WERI-Rb-1 (cell line): ENCODE measurements around the gene OLFML2A.

ENCODE experiments used
- DNase-seq: peaks from one replicate; pipeline ENCODE4 v3.0.0-alpha.2; 2020
- H3K27ac ChIP-seq: fragments of 250-450 bp; sonication (Bioruptor Pico); 2 replicates; pipeline ENCODE4 v1.5.1; 2020; ENCODE audit warnings: mild to moderate bottlenecking, moderate library complexity
- H3K27me3 ChIP-seq: fragments of 250-450 bp; sonication (Bioruptor Pico); 2 replicates; pipeline ENCODE4 v1.5.1; 2021; ENCODE audit warnings: mild to moderate bottlenecking, low read depth, moderate library complexity; ENCODE audit not compliant: insufficient read depth, severe bottlenecking
- H3K36me3 ChIP-seq: fragments of 250-450 bp; sonication (Bioruptor Pico); 2 replicates; pipeline ENCODE4 v1.5.1; 2020; ENCODE audit warnings: mild to moderate bottlenecking, moderate library complexity
- H3K4me3 ChIP-seq: 2 replicates; pipeline ENCODE4 v1.5.1; 2011; ENCODE audit warnings: low read depth, mild to moderate bottlenecking, control low read depth, low read length
- H3K9me3 ChIP-seq: fragments of 250-450 bp; sonication (Bioruptor Pico); 2 replicates; pipeline ENCODE4 v1.5.1; 2021; ENCODE audit warnings: mild to moderate bottlenecking, moderate library complexity; ENCODE audit not compliant: severe bottlenecking
- CTCF ChIP-seq: IDR thresholded peaks from 2 replicates; pipeline ENCODE4 v1.5.1; 2011; ENCODE audit warnings: low read depth, mild to moderate bottlenecking, control low read depth, inconsistent platforms, low read length

The OLFML2A gene

GRCh38 chr9:124786881-124787573, 10.1 kb downstream of the OLFML2A start:
- H3K9me3 ChIP-seq, result no peaks in the 10 kb centered on the region
- no peak for TF ChIP-seq CTCF

GRCh38 chr9:124788542-124789217, 11.7 kb downstream of the OLFML2A start:
- no peak for DNase-seq
- Histone ChIP-seq H3K27me3 (no peaks in the 10 kb centered on the region), H3K9me3 (no peaks in the 10 kb centered on the region), H3K27ac (no peak overlapping the region), H3K36me3 (peaks cover 17% of the 10 kb centered on the region), H3K4me3 (no peak overlapping the region)
- no peak for TF ChIP-seq CTCF

More at GRCh38 chr9:124786881-124787573, 10.1 kb downstream of the OLFML2A start:
- Histone ChIP-seq H3K4me3 (no peak overlapping the region), H3K27me3 (no peaks in the 10 kb centered on the region), H3K36me3 (peaks cover 11% of the 10 kb centered on the region), H3K27ac (no peak overlapping the region)
- DNase-seq, result peak; percentile 4

- no peak for DNase-seq
- no peaks in the 10 kb centered on the region for H3K27me3 ChIP-seq
- H3K36me3 ChIP-seq, result peaks cover 20% of the 10 kb centered on the region
- H3K4me3 ChIP-seq, result no peak overlapping the region
- no peak overlapping the region for H3K27ac ChIP-seq
- no peaks in the 10 kb centered on the region for H3K9me3 ChIP-seq
- no peak for TF ChIP-seq CTCF
Measured at GRCh38 chr9:124789531-124789930, 12.6 kb downstream of the OLFML2A start.

GRCh38 chr9:124790301-124790700, 13.4 kb downstream of the OLFML2A start:
- no peaks in the 10 kb centered on the region for H3K27me3 ChIP-seq
- no peak overlapping the region for H3K4me3 ChIP-seq
- H3K27ac ChIP-seq, result no peak overlapping the region
- DNase-seq, result no peak
- no peak for TF ChIP-seq CTCF
- no peaks in the 10 kb centered on the region for H3K9me3 ChIP-seq
- peaks cover 24% of the 10 kb centered on the region for H3K36me3 ChIP-seq

GRCh38 chr9:124790801-124791505, 14.0 kb downstream of the OLFML2A start:
- Histone ChIP-seq H3K4me3 (no peak overlapping the region), H3K27ac (no peak overlapping the region), H3K27me3 (no peaks in the 10 kb centered on the region), H3K9me3 (no peaks in the 10 kb centered on the region), H3K36me3 (peaks cover 26% of the 10 kb centered on the region)
- no peak for DNase-seq
- no peak for TF ChIP-seq CTCF
